Measurements from ENCODE around the gene CDK6.

Gene CDK6

GRCh38 chr7:92848851-92849250 lies 12.5 kb upstream of the CDK6 start:
- no peak overlapping the region for H3K4me3 ChIP-seq (ENCODE audit: low read depth, low read length)
- in situ Hi-C loops (cut with HindIII; ENCODE audit: low sequenced_read_pairs), result loop anchor here (25.0 kb wide), 1 partner anchor 188 kb away; no protein-coding TSS in a partner anchor
- no peak for TF ChIP-seq CTCF (IDR thresholded peaks at IDR 0.05; ENCODE audit: low read depth, low read length, missing control alignments)
- no peak for DNase-seq (ENCODE audit: low read depth)

GRCh38 chr7:92848441-92848840 lies 12.1 kb upstream of the CDK6 start:
- H3K4me3 ChIP-seq (ENCODE audit: low read depth, low read length), result no peak overlapping the region
- in situ Hi-C loops (cut with HindIII; ENCODE audit: low sequenced_read_pairs), result loop anchor here (25.0 kb wide), 1 partner anchor 189 kb away; no protein-coding TSS in a partner anchor

GRCh38 chr7:92847305-92847704 lies 10.9 kb upstream of the CDK6 start:
- in situ Hi-C loops (cut with HindIII; ENCODE audit: low sequenced_read_pairs), result loop anchor here (25.0 kb wide), 1 partner anchor 190 kb away; no protein-coding TSS in a partner anchor
- no peak overlapping the region for H3K4me3 ChIP-seq (ENCODE audit: low read depth, low read length)
- no peak for TF ChIP-seq CTCF (IDR thresholded peaks at IDR 0.05; ENCODE audit: low read depth, low read length, missing control alignments)
- no peak for DNase-seq (ENCODE audit: low read depth)

More at GRCh38 chr7:92848441-92848840, 12.1 kb upstream of the CDK6 start:
- no peak for DNase-seq (ENCODE audit: low read depth)
- no peak for TF ChIP-seq CTCF (IDR thresholded peaks at IDR 0.05; ENCODE audit: low read depth, low read length, missing control alignments)

GRCh38 chr7:92845736-92846135 lies 9.4 kb upstream of the CDK6 start:
- no peak for TF ChIP-seq CTCF (IDR thresholded peaks at IDR 0.05; ENCODE audit: low read depth, low read length, missing control alignments)
- no peak overlapping the region for H3K4me3 ChIP-seq (ENCODE audit: low read depth, low read length)
- in situ Hi-C loops (cut with HindIII; ENCODE audit: low sequenced_read_pairs), result loop anchor here (25.0 kb wide), 1 partner anchor 192 kb away; no protein-coding TSS in a partner anchor
- no peak for DNase-seq (ENCODE audit: low read depth)

- TF ChIP-seq CTCF (IDR thresholded peaks at IDR 0.05; ENCODE audit: low read depth, low read length, missing control alignments), result no peak
- no peak for DNase-seq (ENCODE audit: low read depth)
- in situ Hi-C loops (cut with HindIII; ENCODE audit: low sequenced_read_pairs), result loop anchor here (25.0 kb wide), 1 partner anchor 194 kb away; no protein-coding TSS in a partner anchor
- H3K4me3 ChIP-seq (ENCODE audit: low read depth, low read length), result no peak overlapping the region
These were observed 7.4 kb upstream of the CDK6 start for GRCh38 chr7:92843781-92844180.

GRCh38 chr7:92843034-92843760 lies 6.8 kb upstream of the CDK6 start:
- no peak for DNase-seq (ENCODE audit: low read depth)
- TF ChIP-seq CTCF (IDR thresholded peaks at IDR 0.05; ENCODE audit: low read depth, low read length, missing control alignments), result no peak
- no peak overlapping the region for H3K4me3 ChIP-seq (ENCODE audit: low read depth, low read length)
- in situ Hi-C loops (cut with HindIII; ENCODE audit: low sequenced_read_pairs), result loop anchor here (25.0 kb wide), 1 partner anchor 194 kb away; no protein-coding TSS in a partner anchor
